KOPT-K1 (cell line): Measurements from ENCODE around the gene PCSK7.
A peak's percentile ranks its signal among the peaks of the same experiment; 100 is the strongest.
"Not testable (repeated sequence)": the region's sequence is repeated elsewhere in the genome, so short reads cannot be mapped to it uniquely, and the experiment has no call there.

Source experiments
- H3K27ac ChIP-seq: fragments of 200-600 bp; sonication (generic); 2 replicates; pipeline ENCODE4 v1.5.1; 2016; ENCODE audit warnings: antibody characterized with exemption, mild to moderate bottlenecking, low read depth, low read length; ENCODE audit not compliant: poor library complexity, severe bottlenecking
- H3K36me3 ChIP-seq: fragments of 200-600 bp; sonication (generic); 2 replicates; pipeline ENCODE4 v1.5.1; 2017; ENCODE audit warnings: antibody characterized with exemption, mild to moderate bottlenecking, low read length, moderate library complexity; ENCODE audit not compliant: insufficient read depth
- H3K9me3 ChIP-seq: fragments of 200-600 bp; sonication (generic); 2 replicates; pipeline ENCODE4 v1.5.1; 2017; ENCODE audit warnings: antibody characterized with exemption, low read length, mild to moderate bottlenecking; ENCODE audit not compliant: insufficient read depth, poor library complexity, severe bottlenecking

PCSK7 gene, protein sequence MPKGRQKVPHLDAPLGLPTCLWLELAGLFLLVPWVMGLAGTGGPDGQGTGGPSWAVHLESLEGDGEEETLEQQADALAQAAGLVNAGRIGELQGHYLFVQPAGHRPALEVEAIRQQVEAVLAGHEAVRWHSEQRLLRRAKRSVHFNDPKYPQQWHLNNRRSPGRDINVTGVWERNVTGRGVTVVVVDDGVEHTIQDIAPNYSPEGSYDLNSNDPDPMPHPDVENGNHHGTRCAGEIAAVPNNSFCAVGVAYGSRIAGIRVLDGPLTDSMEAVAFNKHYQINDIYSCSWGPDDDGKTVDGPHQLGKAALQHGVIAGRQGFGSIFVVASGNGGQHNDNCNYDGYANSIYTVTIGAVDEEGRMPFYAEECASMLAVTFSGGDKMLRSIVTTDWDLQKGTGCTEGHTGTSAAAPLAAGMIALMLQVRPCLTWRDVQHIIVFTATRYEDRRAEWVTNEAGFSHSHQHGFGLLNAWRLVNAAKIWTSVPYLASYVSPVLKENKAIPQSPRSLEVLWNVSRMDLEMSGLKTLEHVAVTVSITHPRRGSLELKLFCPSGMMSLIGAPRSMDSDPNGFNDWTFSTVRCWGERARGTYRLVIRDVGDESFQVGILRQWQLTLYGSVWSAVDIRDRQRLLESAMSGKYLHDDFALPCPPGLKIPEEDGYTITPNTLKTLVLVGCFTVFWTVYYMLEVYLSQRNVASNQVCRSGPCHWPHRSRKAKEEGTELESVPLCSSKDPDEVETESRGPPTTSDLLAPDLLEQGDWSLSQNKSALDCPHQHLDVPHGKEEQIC

DNA sequence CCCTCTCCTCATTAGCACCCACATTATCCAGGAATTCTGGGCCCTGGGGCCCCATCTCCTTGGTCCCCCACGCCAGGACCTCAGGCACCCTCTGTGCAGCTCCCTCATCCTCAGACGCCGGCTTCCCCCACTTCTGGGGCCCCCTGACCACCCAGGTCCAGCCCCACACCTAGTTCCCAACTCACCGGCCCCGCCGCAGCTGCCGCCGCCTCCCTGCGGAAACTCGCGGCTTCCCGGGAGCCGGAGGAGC is at the start of gene PCSK7:
TSS of gene PCSK7 (minus strand) at position 232 of the 250 bp plus-strand sequence. CDS start 2,229 bp downstream, outside the sequence.
- Histone ChIP-seq H3K9me3 (no peaks in the 10 kb centered on the region), H3K36me3 (peaks cover 38% of the 10 kb centered on the region), H3K27ac (peak within 1 kb of the TSS; percentile 95)

DNA sequence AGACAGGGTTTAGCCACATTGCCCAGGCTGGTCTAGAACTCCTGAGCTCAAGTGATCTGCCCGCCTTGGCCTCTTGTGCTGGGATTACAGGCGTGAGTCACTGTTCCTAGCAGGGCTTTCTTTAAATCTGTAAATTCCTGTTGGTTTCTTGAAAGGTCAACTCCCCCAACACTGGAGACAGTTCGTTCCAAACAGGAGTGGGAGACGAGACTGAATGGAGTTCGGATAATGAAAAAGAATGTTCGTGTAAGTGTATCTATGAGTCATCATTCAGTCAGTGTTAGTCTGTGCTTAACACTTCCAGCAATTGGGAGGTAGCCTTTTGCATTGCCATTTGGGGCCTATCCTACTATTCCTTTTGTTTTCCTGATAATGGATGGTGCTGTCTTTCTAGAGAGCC is 49.3 kb upstream of the PCSK7 start:
- Histone ChIP-seq H3K36me3 (peaks cover 56% of the 10 kb centered on the region), H3K27ac (no peak overlapping the region), H3K9me3 (no peaks in the 10 kb centered on the region)

DNA sequence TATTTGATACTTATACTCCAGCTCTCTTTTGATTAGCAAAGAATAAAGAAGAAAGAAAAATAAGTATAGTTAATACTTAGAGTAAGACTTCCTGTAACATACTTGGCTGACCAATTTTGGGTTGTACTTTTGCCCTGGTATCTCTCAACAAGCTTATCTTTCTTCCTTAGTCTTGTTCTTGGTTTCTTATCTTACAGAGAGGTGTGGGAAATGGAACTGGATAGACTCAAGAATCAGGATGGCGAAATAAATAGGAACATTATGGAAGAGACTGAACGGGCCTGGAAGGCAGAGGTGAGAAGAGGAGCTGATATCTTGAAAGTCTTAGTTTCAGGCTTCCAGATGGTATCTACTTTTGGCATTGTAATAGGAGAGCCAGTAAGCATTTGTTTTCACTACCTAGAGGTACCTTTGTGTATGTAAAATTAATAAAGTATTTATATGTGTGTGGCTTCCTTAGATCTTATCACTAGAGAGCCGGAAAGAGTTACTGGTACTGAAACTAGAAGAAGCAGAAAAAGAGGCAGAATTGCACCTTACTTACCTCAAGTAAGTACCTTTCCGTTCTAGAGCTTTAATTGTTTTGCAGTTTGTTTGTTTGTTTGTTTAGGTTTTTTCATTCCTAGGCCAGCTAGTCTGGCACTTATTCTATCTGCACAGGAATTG is 48.0 kb upstream of the PCSK7 start:
- Histone ChIP-seq H3K27ac (peak overlapping the region; percentile 37), H3K36me3 (peaks cover 44% of the 10 kb centered on the region), H3K9me3 (no peaks in the 10 kb centered on the region)

DNA sequence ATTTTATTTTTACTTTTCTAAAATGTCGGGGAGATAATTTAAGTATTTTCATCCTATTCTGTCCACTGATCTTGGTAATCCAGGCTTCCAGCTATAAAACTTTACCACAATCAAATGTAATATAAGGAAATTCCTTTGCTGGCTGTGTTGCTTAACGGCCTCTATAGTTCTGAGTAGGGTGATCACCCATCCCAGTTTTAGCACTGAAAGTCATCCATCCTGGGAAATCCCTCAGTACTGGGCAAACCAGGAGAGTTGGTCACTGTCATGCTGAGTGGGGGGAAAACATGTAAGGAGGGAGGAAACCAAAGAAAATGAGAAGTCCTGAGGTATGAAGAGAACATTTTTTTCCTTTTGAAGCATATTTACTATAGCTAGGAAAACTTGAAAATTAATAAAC is 46.5 kb upstream of the PCSK7 start:
- Histone ChIP-seq H3K36me3 (peaks cover 38% of the 10 kb centered on the region), H3K9me3 (peaks cover 5% of the 10 kb centered on the region), H3K27ac (no peak overlapping the region)

DNA sequence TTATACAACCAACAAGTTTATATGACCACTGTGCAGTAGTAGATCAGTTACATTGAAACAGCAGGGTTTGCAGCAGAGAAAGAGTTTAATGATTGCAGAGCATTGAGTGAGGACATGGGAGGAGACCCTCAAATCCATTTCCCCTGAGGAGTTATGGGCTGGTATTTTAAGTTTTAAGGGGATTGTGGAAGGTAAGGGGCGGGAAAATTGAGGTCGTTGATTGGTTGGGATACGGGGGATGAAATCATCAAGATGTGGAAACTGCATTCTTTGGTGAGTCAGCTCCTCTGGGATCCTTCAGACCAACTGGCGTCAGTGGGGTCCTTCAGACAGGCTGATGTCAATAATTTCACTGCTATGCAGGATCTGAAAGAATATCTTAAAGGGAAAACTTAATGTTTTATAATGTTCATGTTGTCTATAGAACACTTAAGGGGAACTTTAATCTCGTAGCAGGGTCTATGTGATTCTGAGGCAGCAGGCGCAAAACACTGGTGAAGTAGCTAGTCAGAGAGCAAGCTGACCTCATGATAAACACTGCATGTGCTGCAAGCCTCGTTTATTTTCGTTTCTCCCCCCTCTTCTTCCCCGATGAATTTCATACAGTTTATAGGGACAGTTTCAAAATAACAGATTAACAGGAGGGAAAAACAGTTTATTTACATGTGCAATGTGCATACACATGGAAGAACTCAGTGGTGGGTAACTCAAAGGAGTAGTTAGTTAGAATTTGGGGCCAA is 41.8 kb upstream of the PCSK7 start:
- Histone ChIP-seq H3K27ac (no peak overlapping the region), H3K9me3 (peaks cover 12% of the 10 kb centered on the region), H3K36me3 (peaks cover 14% of the 10 kb centered on the region; the same call in 1 of the 2 replicates)

DNA sequence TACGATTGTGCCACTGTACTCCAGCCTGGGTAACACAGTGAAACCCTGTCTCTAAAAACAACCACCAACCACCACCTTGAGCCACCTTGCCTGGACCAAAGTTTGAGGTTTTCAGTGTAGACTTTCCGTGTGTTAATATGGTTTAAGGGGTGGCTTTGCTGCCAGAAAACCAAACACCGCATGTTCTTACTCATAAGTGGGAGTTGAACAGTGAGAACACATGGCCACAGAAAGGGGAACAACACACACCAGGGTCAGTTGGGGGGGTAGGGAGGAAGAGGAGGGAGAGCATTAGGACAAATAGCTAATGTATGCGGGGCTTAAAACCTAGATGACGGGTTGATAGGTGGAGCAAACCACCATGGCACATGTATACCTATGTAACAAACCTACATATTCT is 40.3 kb upstream of the PCSK7 start:
- H3K36me3 ChIP-seq: peaks cover 14% of the 10 kb centered on the region; the same call in 1 of the 2 replicates
- H3K9me3 ChIP-seq: peaks cover 12% of the 10 kb centered on the region

DNA sequence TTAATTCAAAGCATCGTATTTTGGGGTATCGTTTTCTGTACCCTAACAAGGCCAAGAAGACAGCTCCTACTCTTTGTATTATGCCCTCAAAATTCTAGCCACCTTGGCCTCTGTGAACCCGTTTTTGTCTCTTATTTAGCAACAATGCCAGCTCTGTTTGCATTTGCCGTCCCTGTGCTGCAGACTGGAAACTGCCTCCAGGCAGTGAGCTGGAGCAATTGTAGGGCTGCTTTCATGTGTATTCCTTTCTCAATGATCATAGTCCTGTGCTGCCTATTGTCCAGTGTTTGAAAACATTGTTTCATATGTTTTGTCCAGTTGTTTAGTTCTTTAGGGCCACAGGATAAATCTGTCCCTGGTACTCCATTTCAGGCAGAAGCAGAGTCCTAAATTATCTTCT is 39.3 kb upstream of the PCSK7 start:
- Histone ChIP-seq H3K27ac (no peak overlapping the region), H3K36me3 (peaks cover 14% of the 10 kb centered on the region; the same call in 1 of the 2 replicates), H3K9me3 (peaks cover 12% of the 10 kb centered on the region)

More for the DNA sequence above, 40.3 kb upstream of the PCSK7 start:
- not testable (repeated sequence) for H3K27ac ChIP-seq

DNA sequence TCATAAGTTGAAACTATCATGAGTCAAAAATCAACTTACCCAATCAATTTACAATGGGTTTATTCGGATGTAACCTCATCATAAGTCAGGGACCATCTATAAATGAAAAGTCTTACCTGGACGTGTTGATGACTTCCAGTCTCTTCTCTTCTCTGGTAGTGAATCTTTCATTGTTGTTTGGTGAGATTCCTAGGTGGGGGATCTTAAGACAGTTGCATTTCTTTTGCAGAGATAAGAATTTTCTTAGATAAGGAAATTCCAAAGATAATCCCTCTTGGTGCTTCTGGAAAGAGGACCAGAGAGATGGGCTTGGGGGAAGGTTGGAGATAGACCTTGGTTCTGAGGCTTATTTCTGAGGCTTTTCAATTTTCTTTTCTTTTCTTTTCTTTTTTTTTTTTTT is 38.0 kb upstream of the PCSK7 start:
- Histone ChIP-seq H3K36me3 (peaks cover 16% of the 10 kb centered on the region), H3K27ac (no peak overlapping the region)

DNA sequence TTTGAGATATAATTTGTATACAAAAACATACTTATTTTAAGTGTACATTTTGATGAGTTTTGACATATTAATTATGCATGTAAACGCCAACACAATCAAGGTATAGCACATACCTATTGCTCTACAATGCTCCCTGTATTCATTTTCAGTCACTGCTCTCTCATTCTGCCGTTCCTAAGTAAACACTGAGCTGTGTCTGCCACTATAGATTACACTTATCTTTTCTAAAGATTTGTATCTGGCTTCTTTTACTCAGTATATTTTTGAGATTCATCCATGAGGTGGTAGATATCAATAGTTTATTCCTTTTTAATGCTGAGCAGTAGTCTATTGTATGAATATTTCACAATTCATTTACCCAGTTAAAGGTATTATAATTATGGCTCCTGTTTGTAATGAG is 33.9 kb upstream of the PCSK7 start:
- H3K36me3 ChIP-seq: peaks cover 7% of the 10 kb centered on the region
- no peaks in the 10 kb centered on the region for H3K9me3 ChIP-seq
- H3K27ac ChIP-seq: no peak overlapping the region

More for the DNA sequence above, 38.0 kb upstream of the PCSK7 start:
- H3K9me3 ChIP-seq: peaks cover 12% of the 10 kb centered on the region

DNA sequence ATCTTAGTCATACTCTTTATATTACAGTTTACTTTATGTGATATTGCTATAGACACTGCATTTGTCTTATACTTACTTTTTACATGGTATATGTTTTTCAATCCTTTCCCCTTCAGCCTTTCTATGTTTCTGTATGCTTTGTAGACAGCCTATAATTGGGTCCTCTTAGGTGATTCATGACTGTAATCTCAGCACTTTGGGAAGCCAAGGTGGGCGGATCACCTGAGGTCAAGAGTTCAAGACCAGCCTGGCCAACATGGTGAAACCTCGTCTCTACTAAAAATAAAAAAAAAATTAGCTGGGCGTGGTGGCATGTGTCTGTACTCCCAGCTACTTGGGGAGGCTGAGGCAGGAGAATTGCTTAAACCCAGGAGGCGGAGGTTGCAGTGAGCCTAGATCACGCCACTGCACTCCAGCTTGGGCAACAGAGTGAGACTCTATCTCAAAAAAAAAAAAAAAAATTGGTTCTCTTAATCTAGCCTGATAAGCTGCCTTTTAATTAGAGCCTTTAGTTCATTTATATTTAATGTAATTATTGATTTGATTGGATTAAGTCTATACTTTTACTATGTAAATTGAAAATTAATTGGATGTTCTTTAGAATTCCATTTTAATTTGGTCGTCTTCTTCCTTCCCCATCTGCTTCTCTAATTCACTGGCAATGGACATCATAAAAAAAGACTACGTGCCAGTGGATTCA is 32.9 kb upstream of the PCSK7 start:
- H3K27ac ChIP-seq, H3K9me3 ChIP-seq: not testable (repeated sequence)
- peaks cover 12% of the 10 kb centered on the region for H3K36me3 ChIP-seq

DNA sequence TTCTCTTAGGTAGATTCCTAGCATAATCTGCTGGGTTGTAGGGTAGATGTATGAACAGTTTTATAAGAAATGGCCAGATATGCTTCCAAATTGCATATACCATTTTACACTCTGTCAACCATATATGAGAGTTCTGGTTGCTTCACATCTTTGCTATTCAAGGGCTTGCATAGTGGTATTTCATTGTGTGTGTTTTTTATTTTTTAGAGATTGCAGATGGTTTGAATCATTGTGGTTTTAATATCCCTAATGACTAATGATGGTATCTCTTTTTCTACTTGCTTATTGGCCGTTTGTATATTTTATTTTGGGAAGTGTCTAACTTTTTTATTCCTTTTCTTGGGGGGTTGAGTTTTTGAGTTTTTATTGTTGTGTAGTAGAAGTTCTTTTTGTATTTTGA is 27.5 kb upstream of the PCSK7 start:
- no peaks in the 10 kb centered on the region for H3K9me3 ChIP-seq
- peaks cover 19% of the 10 kb centered on the region; the same call in 1 of the 2 replicates for H3K36me3 ChIP-seq
- no peak overlapping the region for H3K27ac ChIP-seq

DNA sequence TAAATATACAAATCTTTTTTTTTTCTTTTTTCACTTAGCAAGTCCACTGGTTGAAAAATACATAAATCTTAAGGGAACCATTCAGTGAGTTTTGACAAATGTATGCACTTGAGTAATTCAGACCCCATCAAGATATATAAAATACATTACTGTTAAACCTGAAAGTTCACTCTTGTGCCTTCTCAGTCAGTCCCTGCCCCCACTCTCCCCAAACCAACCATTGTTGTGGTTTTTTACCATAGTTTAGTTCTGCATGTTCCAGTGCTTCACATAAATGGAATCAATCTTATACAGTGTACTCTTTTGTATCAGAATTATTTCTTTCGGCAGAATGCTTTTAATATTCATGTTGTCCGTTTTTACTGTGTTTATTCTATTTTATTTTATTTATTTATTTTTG is 26.7 kb upstream of the PCSK7 start:
- H3K9me3 ChIP-seq: no peaks in the 10 kb centered on the region
- no peak overlapping the region for H3K27ac ChIP-seq
- H3K36me3 ChIP-seq: peaks cover 27% of the 10 kb centered on the region

DNA sequence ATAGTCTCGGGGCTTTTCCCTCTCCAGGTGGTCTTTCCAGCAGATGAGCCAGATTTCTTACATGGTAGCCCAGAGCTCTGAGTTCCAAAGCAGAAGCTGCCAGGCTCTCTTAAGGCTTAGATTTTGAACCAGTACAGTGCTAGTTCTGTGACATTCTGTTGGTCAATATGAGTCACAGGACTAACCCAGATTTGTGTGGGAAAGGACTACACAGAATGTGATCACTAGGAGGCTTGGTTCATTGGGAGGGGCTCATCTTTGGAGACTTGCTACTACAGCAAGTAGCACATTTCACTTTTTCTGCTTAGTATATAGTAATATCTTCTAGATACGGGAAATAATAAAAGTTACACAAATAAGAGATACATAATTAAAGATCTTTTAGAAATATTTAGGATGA is 24.7 kb upstream of the PCSK7 start:
- no peak overlapping the region for H3K27ac ChIP-seq
- H3K9me3 ChIP-seq: no peaks in the 10 kb centered on the region
- H3K36me3 ChIP-seq: peaks cover 35% of the 10 kb centered on the region

DNA sequence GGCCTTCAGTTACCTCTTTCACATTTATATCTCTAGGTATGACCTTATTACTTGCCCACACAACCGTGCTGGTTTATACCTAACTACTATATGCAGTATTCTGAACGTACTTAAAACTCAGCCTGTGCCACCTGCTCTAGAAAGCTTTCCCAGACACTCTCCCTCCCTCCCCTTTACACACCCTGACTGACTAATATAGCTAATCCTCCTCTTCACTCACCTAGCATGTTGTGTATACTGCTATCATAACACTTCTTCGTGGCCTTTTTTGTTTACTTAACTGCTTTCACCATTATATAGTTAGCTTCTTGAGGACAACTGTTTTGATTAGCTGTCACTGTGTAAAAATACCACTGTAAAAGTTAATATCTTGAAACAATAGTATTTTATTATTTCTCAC is 24.1 kb upstream of the PCSK7 start:
- Histone ChIP-seq H3K36me3 (peaks cover 35% of the 10 kb centered on the region), H3K27ac (no peak overlapping the region), H3K9me3 (no peaks in the 10 kb centered on the region)
